Dedifferentiated amniotic fluid mesenchymal stem cell (primary cell): ENCODE data around the gene STX5.
A peak's percentile ranks its signal among the peaks of the same experiment; 100 is the strongest.
"Not testable (repeated sequence)": the region's sequence is repeated elsewhere in the genome, so short reads cannot be mapped to it uniquely, and the experiment has no call there.

Source experiments
- DNase-seq: peaks from one replicate; pipeline ENCODE4 v3.0.0-alpha.2; 2016; ENCODE audit errors: extremely low spot score

STX5 gene

GRCh38 chr11:62831520-62832335, at the start of gene STX5:
TSS of gene STX5 (minus strand) at chr11:62832051. CDS start at chr11:62831243, 808 bp downstream.
- peak; percentile 99 for DNase-seq

GRCh38 chr11:62880803-62881578, 49.1 kb upstream of the STX5 start, which contains the start of gene SLC3A2:
TSS of gene SLC3A2 (plus strand) at chr11:62880896. CDS start at chr11:62881024, 128 bp downstream.
- peak; percentile 68 for DNase-seq

- DNase-seq = peak; percentile 67
Observed at GRCh38 chr11:62880231-62880802, 48.5 kb upstream of the STX5 start.

GRCh38 chr11:62879235-62879978, 47.6 kb upstream of the STX5 start:
- no peak for DNase-seq

GRCh38 chr11:62876712-62877111, 44.9 kb upstream of the STX5 start:
- no peak for DNase-seq

- DNase-seq = no peak
Observed at GRCh38 chr11:62875698-62876478, 44.0 kb upstream of the STX5 start.

- DNase-seq = no peak
Observed at GRCh38 chr11:62874851-62875250, 43.0 kb upstream of the STX5 start.

- no peak for DNase-seq
Observed at GRCh38 chr11:62865635-62866034, 33.8 kb upstream of the STX5 start.

GRCh38 chr11:62863687-62864335, 32.0 kb upstream of the STX5 start:
- DNase-seq = no peak

GRCh38 chr11:62861564-62862192, 29.8 kb upstream of the STX5 start:
- DNase-seq = not testable (repeated sequence)

GRCh38 chr11:62860835-62861563, 29.1 kb upstream of the STX5 start:
- no peak for DNase-seq

GRCh38 chr11:62859281-62859703, 27.4 kb upstream of the STX5 start:
- not testable (repeated sequence) for DNase-seq

- DNase-seq = no peak
Observed at GRCh38 chr11:62858201-62858600, 26.4 kb upstream of the STX5 start.

- DNase-seq = no peak
Observed at GRCh38 chr11:62857541-62857982, 25.7 kb upstream of the STX5 start.

GRCh38 chr11:62856333-62856895, 24.6 kb upstream of the STX5 start:
- no peak for DNase-seq

GRCh38 chr11:62855571-62856332, 23.9 kb upstream of the STX5 start:
- peak; percentile 92 for DNase-seq

- no peak for DNase-seq
Observed at GRCh38 chr11:62854825-62855570, 23.1 kb upstream of the STX5 start.
